ENCODE results near the gene ITGB6.

The ITGB6 gene

DNA sequence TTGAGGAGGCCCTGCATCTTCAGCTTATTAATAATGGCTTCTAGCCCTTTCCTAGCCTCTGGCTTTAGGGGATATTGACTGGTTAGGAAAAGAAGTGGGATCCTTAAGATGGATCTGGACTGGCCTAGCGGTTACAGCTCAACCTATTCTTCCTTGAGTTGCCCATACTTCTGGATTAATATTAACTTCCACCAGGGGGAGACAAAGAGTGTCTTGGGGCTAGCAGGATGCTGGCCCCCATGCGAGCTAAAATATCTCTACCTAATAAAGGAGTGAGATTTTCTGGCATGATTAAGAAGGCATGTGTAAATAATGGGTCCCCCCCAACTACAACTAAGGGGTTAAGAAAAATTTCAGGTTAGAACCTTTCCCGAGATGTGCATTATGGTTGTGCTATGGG is 114.4 kb downstream of the ITGB6 start:
- no peak for DNase-seq

DNA sequence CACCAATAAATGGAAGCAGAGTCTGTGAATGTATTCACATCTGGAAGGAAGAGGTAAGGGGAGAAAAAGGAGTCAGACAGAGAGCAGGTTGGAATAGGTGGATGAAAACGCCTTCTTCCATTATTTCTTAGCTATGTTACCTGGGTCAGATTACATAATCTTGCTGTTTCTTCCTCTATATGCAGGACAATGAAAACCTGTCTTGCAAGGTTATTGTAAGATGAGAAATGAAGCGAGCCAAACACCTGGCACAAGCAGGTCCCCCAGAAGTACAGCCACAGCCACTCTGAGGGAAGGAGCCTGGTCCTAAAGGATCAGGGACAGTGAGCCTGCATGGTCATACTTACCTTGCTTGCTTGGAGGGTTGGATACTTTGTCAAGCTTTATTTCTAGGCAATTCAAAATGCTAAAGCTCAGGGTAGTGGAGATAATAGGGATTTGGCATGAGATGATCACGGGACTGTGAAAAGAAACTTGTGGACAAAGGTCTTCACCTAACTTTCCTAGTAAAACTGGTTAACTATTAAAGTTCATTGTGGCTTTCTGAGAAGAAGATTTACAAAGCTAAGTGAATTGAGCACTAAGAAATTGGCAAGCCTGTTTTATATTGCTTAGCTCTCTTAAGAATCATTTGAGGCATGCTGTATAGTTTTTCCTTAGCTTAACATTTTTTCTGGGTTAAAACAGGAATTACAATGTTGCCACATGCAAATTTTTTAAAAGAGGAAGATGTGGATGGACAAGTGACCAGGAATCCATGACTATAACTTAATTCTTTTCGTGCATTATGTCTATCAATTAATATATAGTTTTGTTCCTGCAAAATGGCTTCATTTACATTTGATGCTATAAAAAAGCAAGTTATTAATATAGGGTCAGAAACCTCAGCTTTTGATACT is 121.9 kb downstream of the ITGB6 start:
- DNase-seq, result no peak

DNA sequence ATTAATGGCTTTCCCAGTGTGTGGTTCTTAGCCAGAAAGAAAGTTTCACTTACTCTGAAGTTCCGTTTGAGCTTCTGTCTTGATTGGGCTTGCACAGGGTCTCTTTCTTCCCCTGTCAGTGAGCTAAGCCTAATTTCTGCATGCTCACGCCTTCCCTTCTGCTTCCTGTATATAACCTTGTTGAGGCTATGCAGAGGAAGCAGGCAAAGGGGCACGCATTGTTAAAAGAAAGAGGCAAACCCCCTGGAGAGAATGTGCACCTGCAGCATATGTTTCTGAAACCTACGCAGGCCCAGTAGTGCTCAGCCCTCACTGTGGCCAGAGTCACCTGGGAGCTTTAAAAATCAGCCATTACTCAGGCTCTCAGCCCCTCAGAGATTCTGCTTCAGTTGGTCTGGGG is 123.2 kb downstream of the ITGB6 start:
- DNase-seq, result no peak

DNA sequence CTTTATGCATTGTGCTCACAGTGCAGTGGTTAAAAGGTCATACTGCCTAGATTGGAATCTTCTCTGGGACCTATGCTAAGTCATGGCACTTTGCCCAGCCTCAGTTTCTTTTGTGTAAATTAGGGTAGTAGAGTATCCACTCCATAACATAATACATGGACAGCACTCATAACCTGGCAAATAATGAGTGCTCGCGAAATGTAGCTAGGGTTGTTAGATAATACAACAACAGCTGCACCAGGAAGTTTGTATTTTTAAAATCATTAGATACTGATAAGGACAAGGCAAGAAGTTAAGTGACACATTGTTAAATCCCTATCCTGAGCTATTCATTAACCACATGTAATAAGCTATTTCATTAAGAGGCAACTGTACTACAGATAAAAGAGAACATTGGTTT is 123.8 kb downstream of the ITGB6 start:
- DNase-seq, result no peak

DNA sequence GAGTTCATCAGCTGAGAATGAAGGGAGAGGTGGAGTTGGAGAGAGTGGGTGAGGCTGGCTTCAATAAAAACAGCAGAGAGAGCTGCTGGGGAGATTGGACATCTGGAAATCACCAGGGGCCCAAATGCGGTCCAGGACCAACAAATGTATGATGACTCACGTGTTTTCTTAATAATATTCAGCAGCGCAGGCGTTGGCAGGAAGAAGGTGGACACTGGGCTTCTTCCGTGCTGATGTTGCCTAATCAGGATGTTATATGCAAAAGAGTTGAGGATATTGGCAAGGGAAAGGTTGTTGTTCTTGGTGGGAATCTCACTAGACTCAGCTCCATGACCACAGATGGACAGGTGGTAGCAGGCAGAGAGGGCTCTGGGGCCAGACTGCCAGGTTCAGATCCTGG is 124.9 kb downstream of the ITGB6 start:
- DNase-seq, result no peak

DNA sequence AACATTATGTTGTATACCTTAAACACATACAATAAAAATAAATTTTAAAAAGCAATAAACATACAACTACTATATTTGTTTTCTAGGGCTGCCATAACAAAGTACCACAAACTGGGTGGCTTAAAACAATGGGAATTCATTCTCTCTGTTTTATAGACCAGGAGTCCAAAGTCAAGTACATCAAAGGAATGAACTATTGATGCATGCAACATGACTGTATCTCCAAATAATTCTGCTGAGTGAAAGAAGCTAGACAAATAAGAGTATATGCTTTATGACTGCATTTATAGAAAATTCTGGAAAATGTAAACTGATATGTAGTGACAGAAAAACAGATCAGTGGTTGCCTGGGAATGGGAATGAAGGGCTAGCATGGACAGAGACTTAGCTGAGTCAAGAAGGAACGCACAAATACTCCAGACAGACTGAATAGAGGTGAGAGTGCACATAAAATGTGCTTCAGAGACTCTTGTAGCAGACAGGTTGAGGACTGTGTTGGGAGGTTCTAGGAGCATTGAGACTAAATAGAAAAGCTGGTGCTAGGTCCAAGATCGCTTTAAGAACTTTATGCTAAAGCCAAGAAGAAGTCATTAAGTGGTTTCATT is 126.7 kb downstream of the ITGB6 start:
- no peak for DNase-seq

DNA sequence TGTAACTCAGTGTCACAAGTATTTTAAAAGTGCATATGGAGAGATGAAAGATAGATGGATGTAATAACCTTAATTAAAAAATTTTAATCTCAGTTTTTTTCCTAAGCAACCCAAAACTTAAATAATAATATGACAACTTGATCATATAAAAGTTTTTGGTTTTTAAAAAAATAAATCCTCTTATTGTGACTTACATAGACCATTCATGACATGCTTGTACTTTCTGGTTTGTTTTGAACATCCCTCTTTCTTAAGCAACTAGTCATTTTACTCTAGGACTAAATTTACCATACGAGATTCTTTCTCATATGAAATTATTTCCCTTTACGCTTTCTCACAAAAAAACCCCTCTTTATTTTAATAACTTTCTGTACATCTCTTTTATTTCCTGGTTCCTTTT is 131.2 kb downstream of the ITGB6 start:
- DNase-seq, result peak; percentile 16

DNA sequence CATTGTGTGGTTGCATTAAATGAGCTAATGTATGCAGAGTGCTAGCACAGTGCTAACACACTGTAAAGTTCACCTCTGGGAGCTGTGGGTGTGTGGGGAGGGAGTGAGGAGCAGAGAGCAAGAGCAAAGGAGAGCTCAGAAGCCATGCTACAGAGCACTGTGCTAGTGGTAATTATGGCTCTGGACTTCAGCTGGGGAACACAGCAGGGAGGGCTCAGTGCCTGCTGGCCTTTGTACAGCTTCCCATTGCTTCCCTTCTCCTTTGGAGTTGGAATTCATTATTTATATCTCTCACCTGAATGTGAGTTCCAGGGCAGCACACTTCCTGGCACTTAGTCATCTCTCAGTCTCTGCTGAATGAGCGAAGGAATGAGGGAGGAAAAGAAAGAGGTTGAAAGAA is 135.2 kb downstream of the ITGB6 start:
- no peak for DNase-seq

DNA sequence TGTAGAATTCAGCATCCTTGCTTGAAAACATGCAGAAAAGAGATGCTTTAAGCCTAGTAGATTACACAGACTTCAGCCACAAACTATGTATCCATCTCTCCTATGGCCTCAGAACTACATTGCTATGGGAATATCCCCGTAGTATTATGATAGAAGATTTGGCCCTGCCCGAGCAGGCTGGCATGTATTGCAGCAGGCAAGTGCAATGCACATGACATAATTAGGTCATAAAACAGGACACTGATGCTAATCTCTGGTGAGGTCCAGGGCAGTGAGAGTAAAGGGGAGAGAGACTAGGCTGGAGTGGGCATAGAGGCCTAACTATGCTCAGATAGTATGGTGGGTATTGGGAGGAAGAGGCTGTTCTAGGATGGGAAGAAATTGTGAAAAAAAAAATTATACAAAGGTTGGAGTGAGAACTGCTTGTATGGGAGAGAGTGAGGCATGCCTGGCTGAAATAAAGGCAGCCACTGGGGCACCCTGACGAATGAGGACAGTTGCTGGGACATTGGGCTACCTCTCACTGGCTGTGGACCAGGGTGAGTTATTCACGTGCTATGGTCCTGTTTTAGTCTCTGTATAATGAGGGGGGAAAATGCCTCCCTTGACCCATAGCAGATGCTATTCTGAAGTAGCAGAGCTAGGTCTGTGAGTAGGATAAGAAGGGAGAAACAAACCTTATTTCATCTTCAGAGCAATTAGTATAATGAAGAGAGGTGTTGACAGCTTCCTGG is 136.0 kb downstream of the ITGB6 start:
- DNase-seq, result no peak

DNA sequence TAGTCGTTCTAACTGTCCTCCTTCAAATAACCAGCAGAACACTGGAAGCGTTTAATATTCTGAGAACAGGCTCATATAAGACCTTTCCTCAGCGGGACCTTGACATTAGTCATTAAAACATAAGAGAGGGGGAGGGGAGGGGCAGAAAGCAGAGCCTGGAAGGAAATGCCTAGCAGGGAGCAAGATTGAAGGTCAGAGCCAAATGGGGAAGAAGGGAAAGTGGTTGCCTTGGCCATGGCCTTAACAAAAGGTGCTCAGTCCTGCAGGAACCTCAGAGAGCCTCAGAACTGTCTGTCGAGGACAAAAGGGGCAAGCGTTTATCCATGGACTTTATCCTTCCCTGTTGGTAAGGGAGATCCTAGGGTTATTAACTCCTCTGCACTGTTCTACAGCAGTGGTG is 136.8 kb downstream of the ITGB6 start:
- no peak for DNase-seq

DNA sequence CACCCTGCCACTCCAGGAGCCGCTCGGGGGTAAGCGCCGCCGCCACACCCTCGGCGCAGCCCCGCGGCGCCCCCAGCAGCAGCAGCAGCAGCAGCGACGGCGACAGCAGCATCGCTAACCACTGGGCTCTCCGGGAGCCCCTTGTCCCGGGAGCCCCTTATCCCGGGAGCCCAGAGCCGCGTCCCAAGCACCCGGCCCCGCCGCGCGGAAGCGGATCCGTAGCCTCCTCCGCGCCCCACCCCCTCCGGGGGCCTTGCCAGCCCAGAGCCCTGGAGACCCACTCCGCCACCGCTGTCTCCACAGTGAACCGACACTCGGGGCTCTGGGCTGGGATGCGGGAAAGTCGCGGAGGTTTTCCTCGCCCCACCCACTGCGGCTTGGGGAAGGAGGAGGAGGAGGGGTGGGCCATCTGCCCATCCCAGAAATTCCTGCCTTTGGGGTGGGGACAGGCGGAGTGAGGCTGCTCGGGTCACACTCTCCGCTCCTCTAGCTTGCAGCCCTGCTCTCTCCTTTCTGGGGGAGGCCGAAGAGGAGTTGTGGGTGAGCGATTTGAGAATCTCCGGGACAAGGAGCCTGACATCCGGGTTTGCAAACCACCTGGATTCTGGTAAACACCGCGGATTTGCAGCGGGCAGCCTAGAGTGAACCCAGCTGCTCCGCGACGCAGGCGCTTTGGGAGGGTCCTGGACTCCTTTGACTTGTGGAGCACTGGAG is 137.6 kb downstream of the ITGB6 start, which contains the start of gene PLA2R1:
Gene PLA2R1, minus strand, starts transcription at position 324 of the 714 bp plus-strand sequence. Its CDS starts 212 bp downstream, at position 112.
- DNase-seq, result no peak

DNA sequence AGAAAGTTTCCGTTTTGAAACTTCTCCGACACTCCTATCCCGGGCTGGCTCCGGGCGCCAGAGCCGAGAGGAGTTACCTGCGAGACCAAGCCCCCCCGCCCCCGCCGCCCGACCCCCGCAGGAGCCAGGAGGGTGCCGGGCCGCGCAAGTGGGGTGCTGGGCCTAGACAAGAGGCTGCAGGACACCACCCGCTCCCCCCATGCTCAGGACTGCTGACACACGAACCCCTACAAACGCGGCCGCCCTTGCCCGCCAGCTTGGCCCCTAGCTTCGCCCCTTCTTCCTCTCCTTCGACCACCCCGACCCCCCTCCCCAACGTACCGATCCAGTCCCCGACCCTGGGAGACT is 138.2 kb downstream of the ITGB6 start:
- DNase-seq, result no peak

DNA sequence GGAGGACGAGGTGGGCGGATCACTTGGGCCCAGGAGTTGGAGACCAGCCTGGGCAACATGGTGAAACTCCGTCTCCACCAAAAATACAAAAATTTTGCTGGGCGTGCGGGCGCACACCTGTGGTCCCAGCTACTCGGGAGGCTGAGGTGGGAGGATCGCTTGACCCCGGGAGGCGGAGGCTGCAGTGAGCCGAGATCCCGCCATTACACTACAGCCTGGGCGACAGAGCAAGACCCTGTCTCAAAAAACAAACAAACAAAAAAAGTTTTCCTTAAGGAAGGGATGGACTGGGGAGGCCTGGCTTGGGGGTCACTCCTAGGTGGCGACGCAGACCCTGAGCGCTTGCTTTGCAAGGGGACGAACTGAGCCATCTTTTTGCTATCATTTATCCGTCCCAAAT is 138.5 kb downstream of the ITGB6 start:
- DNase-seq, result no peak

DNA sequence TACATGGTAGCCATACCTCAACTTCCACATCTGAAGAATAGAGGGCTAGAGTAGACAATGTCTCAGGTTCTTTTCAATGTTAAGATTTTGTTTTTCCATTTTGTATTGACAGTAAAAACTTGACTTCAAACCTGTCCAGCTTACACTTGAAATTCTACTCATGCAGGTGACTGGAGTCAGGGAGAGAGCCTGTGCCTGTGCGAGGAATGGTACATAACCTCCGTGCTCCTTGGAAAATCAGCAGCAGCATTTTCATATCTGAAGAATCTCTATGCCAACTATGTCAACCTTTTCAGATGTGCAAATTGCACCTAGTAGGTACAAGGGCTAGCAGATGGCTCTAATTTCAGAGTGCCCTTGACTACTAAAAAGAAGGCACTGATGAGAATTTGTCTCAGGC is 139.8 kb downstream of the ITGB6 start:
- no peak for DNase-seq

DNA sequence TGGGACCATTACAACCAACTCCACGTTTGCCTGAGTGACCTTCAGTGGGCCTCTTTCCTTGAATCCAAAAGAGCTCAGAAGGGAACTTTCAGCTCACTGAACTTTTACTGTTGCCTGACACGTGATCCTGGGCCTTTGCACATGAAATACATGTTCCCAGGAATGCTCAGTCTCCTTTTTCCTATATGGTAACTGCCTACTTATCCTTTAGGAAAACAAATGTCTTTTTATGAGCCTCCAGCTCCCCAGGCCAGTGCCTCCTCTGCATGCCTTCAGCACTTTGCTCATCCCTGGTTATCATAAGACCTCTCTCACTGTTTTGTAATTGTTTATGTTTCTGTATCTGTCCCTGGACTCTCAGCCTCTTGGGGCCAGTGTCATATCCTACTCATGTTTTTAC is 142.7 kb downstream of the ITGB6 start:
- DNase-seq, result peak; percentile 23

DNA sequence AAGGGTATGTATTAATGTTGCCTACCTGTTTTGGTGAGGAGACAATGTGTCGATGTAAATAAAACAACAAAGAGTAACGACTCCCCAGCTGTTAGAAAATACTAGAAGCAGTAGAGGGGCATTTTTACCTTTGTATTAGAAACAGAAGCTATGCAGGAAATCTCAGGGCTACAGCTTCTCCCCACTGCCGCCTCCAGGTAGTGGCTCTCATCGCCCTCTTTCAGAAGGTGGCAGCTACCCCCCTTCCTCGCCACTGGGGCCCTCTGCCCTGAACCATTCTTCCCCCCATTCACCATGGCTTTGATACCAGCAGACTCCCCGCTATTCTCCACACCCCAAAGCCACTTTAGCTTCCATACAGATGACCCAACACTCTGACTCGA is 144.4 kb downstream of the ITGB6 start:
- no peak for DNase-seq

DNA sequence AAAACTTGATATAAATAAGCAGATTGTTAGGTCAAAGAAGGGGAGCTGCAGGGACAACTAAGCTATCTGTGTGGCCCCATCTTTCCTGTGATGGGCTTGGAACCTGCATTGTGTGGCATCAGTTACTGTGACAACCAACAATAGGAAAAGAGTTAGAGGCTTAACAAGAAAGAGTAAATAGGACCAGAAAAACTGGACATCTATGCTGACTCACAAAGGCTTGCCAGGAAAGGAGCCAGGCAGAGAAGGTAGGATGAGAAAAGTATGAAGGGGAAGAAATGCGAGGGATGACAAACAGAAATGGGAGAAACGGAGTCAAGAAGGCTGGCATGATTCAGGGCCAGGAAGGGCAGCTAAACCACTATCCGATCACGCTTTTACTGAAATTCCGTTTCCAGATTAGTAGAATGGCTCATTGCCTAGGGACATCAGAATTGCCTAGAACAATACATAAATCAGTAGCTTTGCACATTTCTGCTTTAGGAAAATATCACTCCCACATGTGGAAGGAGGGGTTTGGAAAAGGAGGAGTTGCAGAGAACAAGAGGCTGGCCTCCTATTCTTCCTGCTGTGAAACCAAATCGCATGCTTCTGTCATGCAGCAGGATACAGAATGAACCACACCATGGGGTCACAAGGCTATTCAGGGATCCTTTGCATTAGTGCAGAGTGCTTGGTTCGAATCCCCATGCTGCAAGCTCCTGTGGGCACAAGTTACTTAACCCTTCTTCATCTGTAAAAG is 144.9 kb downstream of the ITGB6 start:
- DNase-seq, result no peak

DNA sequence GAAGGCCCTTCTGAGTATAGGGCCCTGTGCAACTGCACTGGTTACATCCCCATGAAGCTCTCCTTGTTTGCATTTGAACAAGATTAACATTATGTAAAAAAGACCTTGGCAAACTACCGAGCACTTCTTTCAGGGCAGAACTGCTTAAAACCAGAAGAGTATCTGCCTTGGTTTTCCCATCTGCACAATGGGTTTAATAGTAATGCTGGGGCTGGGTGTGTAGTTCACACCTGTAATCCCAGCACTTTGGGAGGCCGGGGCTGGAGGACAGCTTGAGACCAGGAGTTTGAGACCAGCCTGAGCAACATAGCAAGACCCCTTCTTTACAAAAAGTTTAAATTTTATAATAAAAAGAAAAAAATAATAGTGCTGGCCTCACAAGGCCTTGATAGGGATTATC is 146.1 kb downstream of the ITGB6 start:
- no peak for DNase-seq

DNA sequence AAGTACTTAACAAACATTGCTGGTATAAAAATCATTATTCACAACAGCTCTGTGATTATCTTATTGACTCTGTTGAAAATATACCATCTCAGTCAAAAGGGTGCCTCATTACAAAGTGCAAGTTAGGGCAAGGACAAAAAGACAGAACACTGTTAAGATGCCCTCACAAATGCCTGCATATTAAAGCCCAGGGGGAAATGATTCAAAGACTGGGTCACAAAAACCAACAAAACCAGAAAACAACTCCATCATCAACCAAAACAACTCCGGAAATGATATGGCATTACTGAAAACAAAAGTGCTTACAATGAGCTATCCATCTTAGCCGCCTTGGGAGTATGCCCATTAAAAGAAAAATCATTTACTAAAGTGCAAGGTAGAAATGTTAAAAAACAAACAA is 147.5 kb downstream of the ITGB6 start:
- no peak for DNase-seq

DNA sequence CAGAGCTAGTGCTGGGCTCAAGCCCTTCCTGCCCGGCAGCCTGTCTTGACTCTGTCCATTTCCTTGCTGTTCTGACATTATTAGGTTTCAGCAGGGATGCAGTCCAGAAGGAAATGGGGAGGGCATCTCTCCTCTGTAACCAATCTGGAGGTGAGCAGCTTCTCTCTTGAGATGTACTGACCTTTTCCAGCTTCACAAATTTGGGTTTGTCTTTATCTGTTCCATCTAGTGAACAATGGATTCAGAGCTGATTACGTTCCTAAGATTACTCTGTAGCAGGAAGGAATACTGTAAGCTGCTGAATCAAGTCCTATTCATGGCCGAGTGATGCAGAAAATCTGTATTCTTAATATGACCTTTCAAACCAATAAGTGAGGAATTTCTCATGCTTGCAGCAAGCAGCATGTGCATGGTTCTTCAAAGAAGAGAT is 148.7 kb downstream of the ITGB6 start:
- no peak for DNase-seq

DNA sequence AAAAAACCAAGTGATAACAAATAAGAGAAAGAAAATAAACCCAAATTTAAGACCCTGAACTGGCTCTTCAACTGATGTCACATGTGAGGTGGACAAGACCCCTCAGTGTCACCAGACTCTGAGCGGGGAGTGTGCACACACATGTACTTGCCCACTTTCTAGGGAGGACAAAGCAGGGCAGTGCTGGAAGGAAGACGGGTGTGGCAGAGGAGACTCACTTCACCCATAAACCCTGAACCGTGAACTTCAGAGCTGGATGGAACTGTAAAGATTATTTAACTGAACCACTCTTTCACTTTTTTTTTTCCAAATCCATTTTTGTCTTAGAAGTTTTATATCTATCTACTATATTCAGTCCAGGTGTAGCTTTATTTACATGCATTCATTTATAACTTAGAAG is 149.9 kb downstream of the ITGB6 start:
- DNase-seq, result no peak
